CD4-positive, alpha-beta T cell treated with Interleukin-10 for 1 hour (primary cell): Measurements from ENCODE around the gene ZNF785.
"Not testable (repeated sequence)": the region's sequence is repeated elsewhere in the genome, so short reads cannot be mapped to it uniquely, and the experiment has no call there.

Experiments used
- DNase-seq: peaks from one replicate; pipeline ENCODE4 v3.0.0-alpha.2; 2020

The ZNF785 gene

GRCh38 chr16:30601966-30602365, 16.5 kb upstream of the ZNF785 start:
- no peak for DNase-seq

DNA sequence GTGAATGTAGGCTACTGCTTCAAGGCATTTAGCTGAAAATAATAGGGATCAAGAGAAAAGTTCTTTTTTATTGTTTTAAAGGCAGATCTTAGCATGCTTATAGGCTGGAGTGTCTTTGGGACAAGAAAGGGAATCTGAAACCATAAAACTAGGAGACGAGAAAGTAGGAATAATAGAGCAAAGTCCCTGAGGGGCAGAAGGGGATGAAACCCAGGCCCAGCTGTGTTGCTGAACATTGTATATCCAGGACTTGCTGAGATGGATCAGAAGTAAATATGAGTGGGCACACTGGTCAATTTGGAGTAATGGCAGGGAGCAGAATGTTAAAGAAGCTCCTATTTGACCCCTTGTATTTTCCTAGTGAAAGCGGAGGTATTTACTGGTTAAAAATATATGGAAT, 15.4 kb upstream of the ZNF785 start:
- DNase-seq, result no peak

GRCh38 chr16:30600215-30600614, 14.7 kb upstream of the ZNF785 start:
- DNase-seq, result no peak

GRCh38 chr16:30592871-30593270, 7.4 kb upstream of the ZNF785 start:
- DNase-seq, result no peak

- not testable (repeated sequence) for DNase-seq
Observed at GRCh38 chr16:30590869-30591268, 5.4 kb upstream of the ZNF785 start.

DNA sequence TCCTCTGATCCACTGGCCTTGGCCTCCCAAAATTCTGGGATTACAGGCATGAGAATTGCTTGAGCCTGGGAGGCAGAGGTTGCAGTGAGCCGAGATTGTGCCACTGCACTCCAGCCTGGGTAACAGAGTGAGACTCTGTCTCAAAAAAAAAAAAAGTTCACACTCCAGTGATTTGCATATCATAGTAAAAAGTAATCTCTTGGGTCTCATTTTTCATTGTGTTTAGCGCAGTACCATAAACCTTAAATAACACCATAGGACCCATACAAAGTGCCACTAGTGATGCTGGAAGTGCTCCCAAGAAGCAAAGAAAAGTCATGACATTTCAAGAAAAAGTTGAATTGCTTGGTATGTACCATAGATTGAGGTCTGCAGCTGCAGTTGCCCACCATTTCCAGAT, 4.1 kb upstream of the ZNF785 start:
- DNase-seq, result not testable (repeated sequence)

DNA sequence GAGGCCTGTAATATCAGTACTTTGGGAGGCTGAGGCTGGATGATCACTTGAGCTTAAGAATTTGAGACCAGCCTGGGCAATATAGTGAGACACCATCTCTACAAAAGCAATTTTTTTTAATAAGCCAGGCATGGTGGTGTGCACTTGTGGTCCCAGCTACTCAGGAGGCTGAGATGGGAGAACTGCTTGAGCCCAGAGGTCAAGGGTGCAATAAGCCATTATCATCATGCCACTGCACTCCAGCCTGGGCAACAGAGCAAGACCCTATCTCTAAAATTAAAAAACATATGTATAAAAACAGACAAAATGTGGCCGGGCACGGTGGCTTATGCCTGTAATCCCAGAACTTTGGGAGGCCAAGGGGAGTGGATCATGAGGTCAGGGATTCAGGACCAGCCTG, 3.2 kb upstream of the ZNF785 start:
- no peak for DNase-seq

DNA sequence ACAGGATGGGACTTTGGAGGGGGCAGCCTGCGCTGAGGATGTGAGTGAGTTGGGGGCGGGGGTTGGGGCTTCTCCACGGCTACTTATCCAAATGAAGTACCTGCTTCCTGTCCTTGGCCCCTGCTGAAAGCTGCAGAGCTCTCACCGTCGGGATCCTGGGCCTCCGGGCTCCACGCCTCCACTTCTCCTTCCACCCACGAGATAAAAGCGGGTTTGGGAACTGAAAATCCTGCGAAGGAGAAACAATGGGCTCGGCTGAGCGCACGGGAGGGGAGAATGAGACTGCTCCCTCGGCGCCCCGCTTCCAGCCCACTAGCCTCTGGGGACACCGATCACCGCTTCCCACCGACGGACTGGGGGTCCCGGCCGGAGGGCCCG, 486 bp downstream of the ZNF785 start:
- DNase-seq, result no peak

- DNase-seq, result no peak
Observed at GRCh38 chr16:30582611-30583340, 2.7 kb downstream of the ZNF785 start.

GRCh38 chr16:30581457-30581856, 4.0 kb downstream of the ZNF785 start:
- no peak for DNase-seq

DNA sequence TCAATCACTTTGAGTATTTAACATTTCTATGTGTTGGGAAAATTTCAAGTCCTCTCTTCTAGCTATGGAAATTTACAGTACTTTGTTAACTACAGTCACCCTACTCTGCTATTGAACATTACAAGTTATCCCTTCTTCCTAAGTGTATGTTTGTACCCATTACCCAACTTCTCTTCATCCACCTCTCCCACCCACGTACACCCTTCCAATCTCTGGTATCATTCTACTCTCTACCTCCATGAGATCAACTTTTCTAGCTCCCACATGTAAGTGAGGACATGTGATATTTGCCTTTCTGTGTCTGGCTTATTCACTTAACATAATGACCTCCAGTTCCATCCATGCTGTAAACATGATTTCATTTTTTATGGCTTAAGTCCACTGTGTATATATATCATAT, 10.8 kb downstream of the ZNF785 start:
- no peak for DNase-seq

GRCh38 chr16:30571445-30572322, 13.8 kb downstream of the ZNF785 start, which contains the start of gene ZNF688:
TSS of gene ZNF688 (minus strand) at chr16:30571714. CDS start at chr16:30571629, 85 bp downstream.
- peak; percentile 99 for DNase-seq

DNA sequence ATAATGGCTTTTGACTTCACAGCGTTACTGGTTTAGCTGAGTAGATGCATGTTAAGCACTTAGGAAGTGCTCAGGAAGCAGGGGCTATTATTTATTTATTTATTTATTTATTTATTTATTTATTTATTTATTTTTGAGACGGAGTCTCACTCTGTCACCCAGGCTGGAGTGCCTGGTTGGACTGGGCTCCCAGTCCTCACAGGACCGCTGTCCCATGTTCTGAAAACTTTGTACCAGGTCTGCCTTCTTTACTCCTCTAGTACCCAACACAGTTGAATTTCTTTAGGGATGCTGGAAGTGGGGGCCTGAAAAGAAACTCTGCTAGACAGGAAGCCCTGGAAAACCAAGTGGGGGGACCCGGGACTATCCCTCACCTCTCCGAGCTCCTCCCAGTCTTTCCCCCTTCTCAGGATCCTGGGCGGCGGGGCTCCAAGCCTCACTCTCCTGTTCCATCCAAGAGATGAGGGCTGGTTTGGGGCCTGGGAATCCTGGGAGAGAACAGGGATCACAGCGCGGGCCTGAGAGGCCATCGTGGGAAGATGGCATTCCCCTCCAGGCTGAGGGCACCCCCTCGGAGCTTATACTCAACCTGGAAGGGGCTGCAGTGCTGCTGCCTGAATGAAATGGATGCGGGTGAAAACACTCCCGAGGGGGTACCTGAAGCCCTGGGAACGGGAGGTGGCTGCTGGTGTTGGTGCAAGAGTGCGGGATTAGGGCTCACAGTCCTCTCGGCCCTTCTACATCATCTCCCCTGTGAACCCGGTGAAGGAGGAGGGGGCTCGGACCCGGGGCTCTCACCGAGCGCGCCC, 14.7 kb downstream of the ZNF785 start:
- DNase-seq, result no peak

DNA sequence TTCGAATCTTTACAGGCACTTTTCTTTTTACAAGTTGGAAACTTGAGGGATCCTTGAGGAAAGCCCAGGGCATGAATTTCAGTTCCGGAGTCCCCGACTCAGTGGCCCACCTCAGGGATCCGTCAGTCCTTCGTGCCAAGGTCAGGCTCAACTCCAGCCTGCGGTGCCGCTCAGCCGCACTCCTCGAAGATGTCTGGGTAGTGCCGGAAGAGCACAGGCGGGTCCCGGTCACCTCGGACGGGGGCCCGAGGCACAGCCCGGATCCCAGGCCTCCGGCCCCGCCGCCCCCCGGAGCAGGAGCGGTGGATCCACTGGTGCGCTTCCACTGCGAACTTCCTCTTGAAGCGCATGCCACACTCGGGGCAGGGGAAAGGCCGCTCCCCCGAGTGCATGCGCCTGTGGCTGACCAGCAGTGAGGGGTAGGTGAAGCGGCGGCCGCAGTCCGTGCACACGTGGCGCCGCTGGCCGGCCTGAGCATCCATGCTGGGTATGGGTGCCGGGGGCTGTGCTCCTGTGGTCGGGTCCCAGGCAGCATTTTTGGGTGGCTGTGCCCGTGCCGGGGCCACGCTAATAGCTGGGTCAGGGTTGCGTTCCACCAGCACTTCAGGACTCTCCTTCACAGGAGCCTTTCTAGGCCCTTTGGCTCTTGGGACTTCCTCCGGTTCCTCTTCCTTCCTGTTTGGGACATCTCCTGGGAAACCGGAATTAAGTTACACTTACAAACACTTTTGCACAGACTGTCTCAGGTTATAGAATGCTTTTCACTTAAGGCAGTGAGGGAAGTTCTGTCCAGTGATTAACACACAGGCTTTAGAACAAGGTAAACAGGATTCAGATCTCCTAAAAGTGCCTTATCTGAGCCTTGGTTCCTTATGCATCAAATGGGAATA, 15.5 kb downstream of the ZNF785 start:
- no peak for DNase-seq

DNA sequence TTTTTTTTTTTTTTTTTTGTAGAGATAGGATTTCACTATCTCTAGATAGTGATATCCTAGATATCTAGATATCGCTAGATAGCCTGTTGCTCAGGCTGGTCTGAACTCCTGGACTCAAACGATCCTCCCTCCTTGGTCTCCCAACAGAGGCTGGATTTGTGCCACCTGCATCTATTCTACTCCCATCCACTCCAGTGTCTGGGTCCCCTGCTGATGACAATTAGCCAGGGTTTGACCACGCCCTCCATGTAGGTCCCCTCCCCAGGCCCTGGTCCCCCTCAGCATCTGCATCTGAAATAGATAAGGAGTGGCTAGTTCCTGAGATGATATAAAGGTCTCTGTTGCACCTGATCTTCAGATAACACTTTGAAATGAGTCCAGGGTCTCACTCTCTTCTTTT, 16.2 kb downstream of the ZNF785 start:
- DNase-seq, result no peak

DNA sequence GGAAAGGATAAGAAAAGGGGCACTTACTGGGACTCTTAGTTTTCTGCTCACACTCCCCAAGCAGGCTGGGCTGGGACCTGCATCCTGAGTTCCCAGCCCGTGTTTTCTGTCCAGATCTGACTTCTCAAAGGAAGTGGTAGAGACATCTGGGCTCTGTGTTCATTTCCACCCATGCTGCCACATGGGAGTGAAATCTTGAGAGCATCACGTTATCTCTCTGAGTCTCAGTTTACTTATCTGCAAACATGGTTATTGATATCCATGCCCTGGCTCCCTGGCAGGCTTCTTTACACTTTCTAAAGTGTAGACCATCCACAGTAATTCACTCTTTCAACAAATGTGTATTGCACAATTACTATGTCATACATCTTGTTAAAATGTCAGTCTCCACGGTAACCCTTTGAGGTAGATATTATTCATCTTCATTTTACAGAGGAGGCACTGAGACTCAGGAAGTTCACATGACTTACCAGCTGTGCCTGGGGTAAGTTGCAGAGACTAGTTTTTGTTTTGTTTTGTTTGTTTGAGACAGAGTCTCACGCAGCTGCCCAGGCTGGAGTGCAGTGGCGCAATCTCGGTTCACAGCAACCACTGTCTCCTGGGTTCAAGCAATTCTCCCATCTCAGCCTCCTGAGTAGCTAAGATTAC, 17.4 kb downstream of the ZNF785 start:
- DNase-seq, result peak; percentile 78

DNA sequence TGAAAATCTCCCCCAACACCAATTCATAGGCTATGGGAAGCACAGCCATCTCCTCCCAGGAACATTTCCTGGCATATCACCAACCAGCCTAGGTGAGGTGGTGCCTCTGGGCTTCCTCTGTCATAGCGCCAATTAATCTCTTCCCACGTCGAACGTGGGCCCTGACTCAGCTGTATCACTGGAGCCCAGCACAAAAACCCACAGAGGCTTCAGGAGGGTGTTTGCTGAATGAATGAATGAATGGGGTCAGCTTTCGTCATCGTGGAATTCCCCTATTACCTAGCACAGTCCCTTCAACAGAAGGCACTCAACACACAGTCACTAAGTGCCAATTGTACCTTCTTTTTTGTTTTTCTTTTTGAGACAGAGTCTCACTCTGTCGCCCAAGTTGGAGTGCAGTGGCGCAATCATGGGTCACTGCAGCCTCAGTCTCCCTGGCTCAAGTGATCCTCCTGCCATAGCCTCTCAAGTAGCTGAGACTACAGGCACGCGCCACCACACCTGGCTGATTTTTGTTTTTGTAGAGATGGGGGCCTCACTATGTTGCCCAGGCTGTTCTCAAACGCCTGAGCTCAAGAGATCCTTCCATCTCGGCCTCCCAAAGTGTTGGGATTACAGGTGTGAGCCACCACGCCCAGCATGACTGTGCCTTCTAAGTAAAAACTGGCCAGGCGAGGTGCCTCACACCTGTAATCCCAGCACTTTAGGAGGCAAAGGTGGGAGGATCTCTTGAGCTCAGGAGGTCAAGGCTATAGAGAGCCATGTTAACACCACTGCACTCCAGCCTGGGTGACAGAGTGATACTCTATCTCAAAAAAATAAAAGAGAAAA, 18.1 kb downstream of the ZNF785 start:
- DNase-seq, result peak; percentile 68

GRCh38 chr16:30566531-30566930, 19.0 kb downstream of the ZNF785 start:
- no peak for DNase-seq

- no peak for DNase-seq
Observed at GRCh38 chr16:30565984-30566383, 19.5 kb downstream of the ZNF785 start.

DNA sequence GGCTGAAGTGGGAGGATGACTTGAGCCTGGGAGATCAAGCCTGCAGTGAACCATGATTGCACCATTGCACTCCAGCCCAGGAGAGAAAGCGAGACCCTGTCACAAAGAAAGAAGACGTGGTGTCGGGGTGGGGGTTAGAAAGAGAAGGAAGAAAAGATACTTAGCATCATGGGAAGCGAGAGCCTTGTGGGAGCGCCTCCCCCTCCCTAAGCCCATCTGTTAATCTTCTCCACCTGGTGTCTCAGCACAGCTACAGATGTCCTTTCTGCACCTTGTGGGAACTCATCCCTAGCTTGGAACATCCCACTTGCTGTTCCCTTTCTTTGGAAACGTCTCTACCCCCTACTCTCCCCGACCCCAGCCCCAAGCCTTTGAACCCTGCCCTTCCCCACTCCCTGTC, 20.0 kb downstream of the ZNF785 start:
- DNase-seq, result no peak

DNA sequence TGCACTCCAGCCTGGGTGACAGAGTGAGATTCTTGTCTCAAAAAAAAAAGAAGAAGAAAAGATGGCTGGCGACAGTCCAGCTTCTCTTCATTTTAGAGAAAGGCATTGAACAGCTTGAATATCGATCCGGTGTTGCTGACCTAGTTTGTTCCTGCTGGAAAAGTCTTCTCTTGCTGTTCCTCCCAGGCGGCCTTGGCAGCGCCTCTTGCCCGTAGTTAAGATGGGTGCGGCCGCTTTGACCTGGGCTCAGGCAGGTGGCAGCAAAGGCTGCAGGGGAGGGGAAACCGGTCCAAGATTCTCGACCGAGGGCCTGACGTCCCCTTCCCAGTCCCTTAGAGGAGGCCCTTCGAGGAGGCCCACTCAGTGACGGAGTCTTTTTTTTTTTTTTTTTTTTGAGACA, 23.5 kb downstream of the ZNF785 start:
- DNase-seq, result no peak
